Effector CD8-positive, alpha-beta T cell (primary cell): Measurements from ENCODE around the gene SLC6A13.
"Not testable (repeated sequence)": the region's sequence is repeated elsewhere in the genome, so short reads cannot be mapped to it uniquely, and the experiment has no call there.

Experiments
- DNase-seq: peaks from one replicate; lab custom pipeline; 2025; lab: John Stamatoyannopoulos, UW
- total RNA-seq, 4 experiments: gene quantifications; one replicate each; lab custom pipeline; 2026; lab: John Stamatoyannopoulos, UW

SLC6A13 gene
- 0.18 to 2.2 (median 0.94) reads per million in 4 experiments for total RNA-seq

- DNase-seq = no peak
Measured at GRCh38 chr12:262817-263216, at the start of gene SLC6A13. Gene SLC6A13, minus strand, starts transcription at chr12:262836. Its CDS starts 2,784 bp downstream, at chr12:260052.

GRCh38 chr12:308511-308910 is 45.9 kb upstream of the SLC6A13 start:
- no peak for DNase-seq

- DNase-seq = no peak
Measured at GRCh38 chr12:307406-307805, 44.8 kb upstream of the SLC6A13 start.

DNA sequence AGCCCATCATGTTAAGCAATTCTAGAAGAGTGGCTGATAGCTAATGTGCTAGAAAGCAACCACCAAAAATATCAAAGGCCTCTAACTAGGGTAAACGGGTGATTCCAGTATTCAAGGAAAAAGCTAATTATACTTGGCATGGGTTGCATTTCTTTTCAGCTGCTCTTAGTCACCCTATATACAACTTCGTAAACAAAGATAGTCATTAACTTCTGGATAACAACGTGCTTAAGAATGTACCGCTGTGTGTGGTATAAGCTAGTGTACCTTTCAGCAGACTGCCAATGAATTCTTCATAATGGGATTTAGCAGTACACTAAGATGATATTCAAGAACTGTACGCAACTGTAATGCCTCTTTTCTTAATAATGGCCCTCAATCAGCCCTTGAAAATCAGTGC is 42.2 kb upstream of the SLC6A13 start:
- no peak for DNase-seq

- not testable (repeated sequence) for DNase-seq
Measured at GRCh38 chr12:302766-303165, 40.1 kb upstream of the SLC6A13 start.

DNA sequence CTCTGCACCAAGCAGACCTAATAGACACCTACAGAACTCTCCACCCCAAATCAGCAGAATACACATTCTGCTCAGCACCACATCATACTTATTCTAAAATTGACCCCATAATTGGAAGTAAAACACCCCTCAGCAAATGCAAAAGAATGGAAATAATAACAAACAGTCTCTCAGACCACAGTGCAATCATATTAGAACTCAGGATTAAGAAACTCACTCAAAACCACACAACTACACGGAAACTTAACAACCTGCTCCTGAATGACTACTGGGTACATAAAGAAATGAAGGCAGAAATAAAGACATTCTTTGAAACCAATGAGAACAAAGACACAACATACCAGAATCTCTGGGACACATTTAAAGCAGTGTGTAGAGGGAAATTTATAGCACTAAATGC is 37.5 kb upstream of the SLC6A13 start:
- DNase-seq = not testable (repeated sequence)

DNA sequence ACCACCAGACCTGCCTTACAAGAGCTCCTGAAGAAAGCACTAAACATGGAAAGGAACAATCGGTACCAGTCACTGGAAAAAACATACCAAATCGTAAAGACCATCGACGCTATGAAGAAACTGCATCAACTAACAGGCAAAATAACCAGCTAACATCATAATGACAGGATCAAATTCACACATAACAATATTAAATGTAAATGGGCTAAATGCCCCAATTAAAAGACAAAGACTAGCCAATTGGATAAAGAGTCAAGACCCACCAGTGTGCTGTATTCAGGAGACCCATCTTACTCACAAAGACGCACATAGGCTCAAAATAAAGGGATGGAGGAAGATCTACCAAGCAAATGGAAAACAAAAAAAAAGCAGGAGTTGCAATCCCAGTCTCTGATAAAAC is 36.9 kb upstream of the SLC6A13 start:
- DNase-seq = not testable (repeated sequence)

GRCh38 chr12:298059-298458 is 35.4 kb upstream of the SLC6A13 start:
- not testable (repeated sequence) for DNase-seq

DNA sequence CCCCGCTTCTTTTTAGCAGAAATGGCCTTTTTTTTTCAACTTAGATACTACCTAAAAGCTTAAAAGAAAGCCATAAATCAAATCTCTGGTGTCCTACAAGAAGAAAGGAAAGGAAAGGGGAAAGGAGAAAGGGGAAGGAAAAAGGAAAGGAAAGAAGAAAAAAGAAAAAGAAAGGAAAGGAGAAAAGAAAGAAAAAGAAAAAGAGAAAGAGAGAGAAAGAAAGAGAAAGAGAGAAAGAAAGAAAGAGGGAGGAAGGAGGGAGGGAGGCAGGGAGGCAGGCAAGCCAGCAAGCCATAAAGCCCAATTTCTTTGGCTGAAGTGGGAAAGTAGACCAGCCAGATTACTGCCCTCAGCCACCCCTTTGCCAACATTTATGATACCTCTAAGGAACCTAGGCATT is 32.5 kb upstream of the SLC6A13 start:
- DNase-seq = no peak

DNA sequence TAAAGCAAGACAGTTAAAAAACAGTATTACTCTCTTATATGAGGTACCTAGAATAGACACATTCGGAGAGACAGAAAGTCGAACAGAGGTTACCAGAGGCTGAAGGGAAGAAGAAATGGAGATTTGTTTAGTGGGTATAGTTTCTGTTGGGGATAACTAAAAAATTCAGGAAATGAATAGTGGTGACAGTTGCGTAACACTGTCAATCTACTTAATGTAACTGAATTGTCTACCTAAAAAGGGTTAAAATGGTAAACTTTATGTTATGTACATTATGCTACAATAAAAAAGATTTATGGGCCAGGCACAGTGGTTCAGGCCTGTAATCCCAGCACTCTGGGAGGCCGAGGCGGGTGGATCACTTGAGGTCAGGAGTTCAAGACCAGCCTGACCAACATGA is 30.6 kb upstream of the SLC6A13 start:
- DNase-seq = no peak

GRCh38 chr12:292186-292585 is 29.6 kb upstream of the SLC6A13 start:
- DNase-seq = no peak

DNA sequence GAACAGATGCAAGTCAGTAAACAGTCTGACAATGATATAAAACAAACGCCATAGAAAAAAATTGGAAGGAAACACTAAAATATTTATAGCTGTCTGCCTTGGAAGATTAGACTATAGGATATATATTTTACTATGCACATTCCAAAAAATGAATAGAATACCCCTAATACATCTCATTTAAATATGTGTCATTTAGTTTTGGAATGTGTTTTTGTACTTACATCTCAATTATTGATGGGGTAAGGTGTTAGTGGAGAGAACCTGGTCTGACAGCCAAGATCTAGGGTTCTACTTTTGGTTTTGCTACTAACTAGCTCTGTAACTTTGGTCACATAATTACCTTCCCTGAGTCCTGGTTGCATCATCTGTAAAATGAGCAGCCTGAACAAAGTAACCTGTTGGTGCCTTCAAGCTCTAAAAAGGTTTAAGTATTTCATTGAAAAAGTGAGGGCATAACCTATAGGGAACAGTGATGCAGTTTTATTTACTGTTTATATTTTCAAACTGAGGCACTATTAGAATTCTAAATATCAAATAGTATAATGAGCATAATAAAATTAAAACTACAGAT is 28.6 kb upstream of the SLC6A13 start:
- no peak for DNase-seq

DNA sequence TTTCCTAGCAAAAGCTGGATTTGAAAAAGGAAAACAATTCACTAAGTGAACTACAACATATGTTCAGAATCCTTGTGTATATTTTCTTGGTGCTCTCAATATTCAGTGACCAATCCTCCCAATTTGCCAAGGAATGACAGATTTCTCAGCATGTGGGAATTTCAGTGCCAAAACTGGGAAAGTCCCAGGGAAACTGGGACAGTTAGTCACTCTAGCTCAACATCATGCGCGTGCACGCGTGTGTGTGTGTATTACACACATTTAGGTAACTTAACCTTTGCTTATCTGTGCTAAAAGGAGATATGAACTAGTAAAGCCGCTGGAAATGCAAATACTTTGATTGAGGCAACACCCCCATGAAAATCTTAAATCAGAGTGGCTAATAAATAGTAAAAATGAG is 26.1 kb upstream of the SLC6A13 start:
- DNase-seq = no peak

- no peak for DNase-seq
Measured at GRCh38 chr12:286531-287300, 24.1 kb upstream of the SLC6A13 start.

DNA sequence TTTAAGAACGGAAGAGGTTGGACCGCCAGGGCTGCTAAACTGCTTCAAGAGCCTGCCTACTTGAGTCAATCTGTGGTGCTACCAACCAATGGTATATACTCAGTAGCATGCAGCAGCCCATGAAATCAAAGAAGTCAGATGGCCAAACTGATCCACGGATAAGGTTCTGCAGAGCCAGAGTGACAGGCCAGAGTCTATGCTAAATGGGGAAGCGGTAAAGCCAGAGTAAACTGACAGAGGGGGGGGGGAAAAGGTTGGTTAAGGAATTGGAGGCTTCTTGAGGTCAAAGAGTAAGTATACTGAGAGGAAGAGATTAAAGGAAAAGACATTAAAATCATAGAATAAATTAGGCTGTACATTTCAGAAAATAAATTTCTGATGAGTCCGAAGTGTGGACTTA is 15.4 kb upstream of the SLC6A13 start:
- no peak for DNase-seq

DNA sequence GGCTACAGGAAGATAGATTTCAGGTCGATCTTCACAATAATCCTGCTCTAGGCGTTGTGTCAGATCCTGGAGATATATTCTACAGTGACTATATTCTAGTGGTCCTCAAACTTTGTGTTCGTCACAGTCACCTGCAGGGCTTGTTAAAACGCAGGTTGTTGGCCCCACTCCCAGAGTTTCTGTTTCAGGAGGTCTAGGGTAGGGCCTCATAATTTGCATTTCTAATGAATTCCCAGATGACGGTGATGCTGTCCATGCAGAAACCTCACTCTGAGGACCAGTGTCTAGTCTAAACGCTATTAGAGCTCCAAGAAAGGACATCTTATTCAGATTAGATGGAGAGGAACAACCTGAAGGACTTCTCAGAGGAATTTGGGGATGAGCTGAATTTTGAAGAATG is 13.2 kb upstream of the SLC6A13 start:
- no peak for DNase-seq

GRCh38 chr12:273382-273781 is 10.7 kb upstream of the SLC6A13 start:
- DNase-seq = no peak

- DNase-seq = no peak
Measured at GRCh38 chr12:272942-273341, 10.3 kb upstream of the SLC6A13 start.

DNA sequence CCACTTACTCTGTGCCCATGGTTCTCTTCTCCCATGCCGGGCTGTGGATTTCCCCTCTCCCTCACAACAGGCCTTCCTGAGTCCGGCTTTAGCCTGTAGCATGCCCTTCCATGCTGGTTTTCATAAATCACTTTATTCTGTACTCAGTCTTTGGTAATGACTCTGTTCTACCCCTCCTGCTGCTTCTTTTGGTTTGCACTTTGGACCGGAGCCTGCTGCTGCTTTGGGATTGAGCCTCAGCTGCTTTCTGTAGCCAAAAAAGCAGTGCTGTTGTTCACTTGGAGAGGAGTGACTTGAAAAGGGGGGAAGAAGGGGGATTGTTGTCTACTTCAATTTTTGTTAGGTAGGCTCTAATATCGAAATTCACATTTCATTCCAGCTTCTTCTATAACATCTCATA is 8.5 kb upstream of the SLC6A13 start:
- no peak for DNase-seq

DNA sequence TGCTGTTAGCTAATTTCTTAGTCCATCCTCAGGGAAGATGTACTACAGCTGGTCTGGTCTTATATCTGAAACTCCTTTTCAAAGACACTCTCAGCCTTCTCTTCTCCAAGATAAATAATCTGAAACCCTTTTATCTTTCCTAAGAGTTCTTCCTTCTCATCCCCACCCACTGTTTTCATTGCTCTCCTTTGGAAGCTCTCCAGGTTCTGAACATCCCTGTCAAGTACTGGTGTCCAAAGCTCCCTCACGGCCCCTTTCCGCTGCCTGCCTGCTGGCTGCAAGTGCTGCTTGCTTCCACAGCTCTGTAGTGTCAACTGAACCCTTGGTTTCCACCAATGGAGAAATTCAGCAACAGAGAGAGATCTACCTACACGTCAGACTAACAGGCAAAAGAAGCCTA is 6.6 kb upstream of the SLC6A13 start:
- DNase-seq = no peak

DNA sequence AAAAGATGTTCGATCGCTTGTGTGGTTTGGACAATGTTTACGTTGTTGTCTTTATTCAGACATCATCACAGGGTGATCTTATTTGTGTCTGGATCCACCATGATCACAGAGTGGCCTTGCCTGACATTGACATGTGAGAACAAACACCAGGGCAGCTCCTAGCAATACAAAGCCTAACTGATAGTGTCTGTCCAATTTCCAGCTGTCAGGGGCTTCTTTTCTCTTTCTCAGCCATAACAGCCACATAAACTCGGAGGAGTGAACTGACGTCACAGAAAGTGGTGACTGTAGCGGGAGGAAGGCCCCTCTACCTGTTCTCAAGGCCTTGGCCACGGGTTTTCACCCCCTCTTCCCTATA is 5.8 kb upstream of the SLC6A13 start:
- no peak for DNase-seq

- no peak for DNase-seq
Measured at GRCh38 chr12:267581-268482, 5.2 kb upstream of the SLC6A13 start.

GRCh38 chr12:265096-265495 is 2.5 kb upstream of the SLC6A13 start:
- DNase-seq = no peak
